Esophagus (tissue), 2 donors: ENCODE results near the gene COL4A2. TPM values are rescaled to one million over a fixed set of nuclear protein-coding genes. Genes with fewer than 3 reads are reported as not detected.

ENCODE experiments used
- H3K27ac ChIP-seq, 2 donors: one replicate each; pipeline ENCODE4 v1.5.1; 2013; ENCODE audit warnings: low read depth in 2 of 2, mild to moderate bottlenecking in 2 of 2, inconsistent platforms in 1 of 2, low read length in 1 of 2, moderate library complexity in 1 of 2
- H3K27me3 ChIP-seq, 2 donors: one replicate each; pipeline ENCODE4 v1.6.1; 2013; ENCODE audit warnings: low read length in 2 of 2, control low read depth in 1 of 2, mild to moderate bottlenecking in 1 of 2; ENCODE audit not compliant: insufficient read depth in 2 of 2, control insufficient read depth in 1 of 2
- H3K36me3 ChIP-seq, 2 donors: one replicate each; pipeline ENCODE4 v1.6.1; 2013; ENCODE audit warnings: low read length in 1 of 2; ENCODE audit not compliant: control insufficient read depth in 2 of 2, insufficient read depth in 2 of 2
- H3K4me1 ChIP-seq, 2 donors: one replicate each; pipeline ENCODE4 v1.6.1; 2013; ENCODE audit warnings: low read length in 1 of 2; ENCODE audit not compliant: control insufficient read depth in 2 of 2, insufficient read depth in 2 of 2
- H3K4me3 ChIP-seq, 2 donors: one replicate each; pipeline ENCODE4 v1.5.1; 2013; ENCODE audit warnings: low read length in 2 of 2, mild to moderate bottlenecking in 2 of 2, low read depth in 1 of 2, moderate library complexity in 1 of 2
- H3K9me3 ChIP-seq, 2 donors: one replicate each; pipeline ENCODE4 v1.6.1; 2013; ENCODE audit warnings: mild to moderate bottlenecking in 2 of 2, low read depth in 1 of 2, low read length in 1 of 2, moderate library complexity in 1 of 2; ENCODE audit not compliant: control insufficient read depth in 2 of 2, insufficient read depth in 1 of 2
- WGBS, 2 donors: extraction: QIAGEN DNeasy Blood & Tissue Kit; methylation state at CpG; one replicate each; pipeline ENCODE4 v1.1.7; 2013; 5-methylcytosine and 5-hydroxymethylcytosine counted together
- polyA plus RNA-seq, 2 donors: library from polyadenylated mRNA; stranded (reverse); fragments of 200-250 nt; gene quantifications; one replicate each; pipeline ENCODE4 v1.2.3, GENCODE V29; 2013
- donor health status: healthy with polysubstance abuse.
- donor health status: Bipolar disorder and iron deficiency.

The COL4A2 gene
- polyA plus RNA-seq, 2 donors: 25.3 to 39.2 TPM

- Histone ChIP-seq H3K4me1 (peaks cover 12 to 24% of the 10 kb centered on the region in 2 donors), H3K9me3 (peaks cover 0 to 2% of the 10 kb centered on the region in 2 donors), H3K36me3 (no peaks in the 10 kb centered on the region), H3K4me3 (no peak overlapping the region), H3K27me3 (no peaks in the 10 kb centered on the region), H3K27ac (peak overlapping the region; percentile 36 to 86)
- WGBS, 2 donors: 51 to 58% methylated on average over 3 of the region's 3 CpGs
These were observed 40.0 kb downstream of the COL4A2 start for GRCh38 chr13:110347088-110347487.

- Histone ChIP-seq H3K36me3 (no peaks in the 10 kb centered on the region), H3K4me3 (no peak overlapping the region), H3K9me3 (peaks cover 0 to 2% of the 10 kb centered on the region in 2 donors), H3K27me3 (no peaks in the 10 kb centered on the region), H3K27ac (peak overlapping the region; percentile 36 to 86), H3K4me1 (peaks cover 12 to 24% of the 10 kb centered on the region in 2 donors)
- 32 to 46% methylated on average over 18 of the region's 18 CpGs for WGBS, 2 donors
These were observed 40.6 kb downstream of the COL4A2 start for GRCh38 chr13:110347535-110348308.

- WGBS, 2 donors: 68 to 69% methylated on average over 8 of the region's 8 CpGs
- Histone ChIP-seq H3K9me3 (peaks cover 0 to 2% of the 10 kb centered on the region in 2 donors), H3K4me3 (no peak overlapping the region), H3K36me3 (no peaks in the 10 kb centered on the region), H3K27me3 (no peaks in the 10 kb centered on the region), H3K4me1 (peaks cover 7 to 16% of the 10 kb centered on the region in 2 donors), H3K27ac (peak overlapping the region; percentile 36 to 86)
These were observed 41.4 kb downstream of the COL4A2 start for GRCh38 chr13:110348309-110349105.

- H3K27ac ChIP-seq: no peak overlapping the region
- no peaks in the 10 kb centered on the region for H3K27me3 ChIP-seq
- H3K4me1 ChIP-seq: peaks cover 7 to 16% of the 10 kb centered on the region in 2 donors
- H3K9me3 ChIP-seq: peaks cover 0 to 2% of the 10 kb centered on the region in 2 donors
- WGBS, 2 donors: 84 to 85% methylated on average over 5 of the region's 5 CpGs
- H3K36me3 ChIP-seq: no peaks in the 10 kb centered on the region
- H3K4me3 ChIP-seq: no peak overlapping the region
These were observed 42.2 kb downstream of the COL4A2 start for GRCh38 chr13:110349239-110349638.

GRCh38 chr13:110350049-110350448, 43.0 kb downstream of the COL4A2 start:
- Histone ChIP-seq H3K9me3 (peaks cover 0 to 2% of the 10 kb centered on the region in 2 donors), H3K27ac (no peak overlapping the region), H3K36me3 (no peaks in the 10 kb centered on the region), H3K27me3 (no peaks in the 10 kb centered on the region), H3K4me3 (no peak overlapping the region), H3K4me1 (peaks cover 7 to 16% of the 10 kb centered on the region in 2 donors)
- 67 to 74% methylated on average over 1 of the region's 1 CpG for WGBS, 2 donors

GRCh38 chr13:110350509-110350908, 43.4 kb downstream of the COL4A2 start:
- no peaks in the 10 kb centered on the region for H3K27me3 ChIP-seq
- no peaks in the 10 kb centered on the region for H3K36me3 ChIP-seq
- peaks cover 7 to 16% of the 10 kb centered on the region in 2 donors for H3K4me1 ChIP-seq
- 67 to 79% methylated on average over 3 of the region's 3 CpGs for WGBS, 2 donors
- peaks cover 0 to 2% of the 10 kb centered on the region in 2 donors for H3K9me3 ChIP-seq
- peak overlapping the region in 1 of 2 donors; percentile 35 for H3K27ac ChIP-seq
- no peak overlapping the region for H3K4me3 ChIP-seq

- Histone ChIP-seq H3K4me3 (no peak overlapping the region), H3K4me1 (peaks cover 5 to 17% of the 10 kb centered on the region in 2 donors), H3K36me3 (no peaks in the 10 kb centered on the region), H3K27ac (no peak overlapping the region), H3K27me3 (no peaks in the 10 kb centered on the region), H3K9me3 (peaks cover 0 to 2% of the 10 kb centered on the region in 2 donors)
- WGBS, 2 donors: 86 to 91% methylated on average over 6 of the region's 6 CpGs
These were observed 44.7 kb downstream of the COL4A2 start for GRCh38 chr13:110351636-110352420.

GRCh38 chr13:110352735-110353134, 45.7 kb downstream of the COL4A2 start:
- no peaks in the 10 kb centered on the region for H3K27me3 ChIP-seq
- H3K4me1 ChIP-seq: peaks cover 0 to 8% of the 10 kb centered on the region in 2 donors
- no peaks in the 10 kb centered on the region for H3K9me3 ChIP-seq
- WGBS, 2 donors: 73 to 82% methylated on average over 8 of the region's 8 CpGs
- no peak overlapping the region for H3K4me3 ChIP-seq
- H3K36me3 ChIP-seq: no peaks in the 10 kb centered on the region
- H3K27ac ChIP-seq: peak overlapping the region in 1 of 2 donors; percentile 47

- Histone ChIP-seq H3K9me3 (no peaks in the 10 kb centered on the region), H3K4me1 (peaks cover 0 to 5% of the 10 kb centered on the region in 2 donors), H3K27ac (peak overlapping the region in 1 of 2 donors; percentile 8), H3K4me3 (no peak overlapping the region), H3K27me3 (no peaks in the 10 kb centered on the region), H3K36me3 (no peaks in the 10 kb centered on the region)
- WGBS, 2 donors: 90 to 91% methylated on average over 13 of the region's 13 CpGs
These were observed 46.4 kb downstream of the COL4A2 start for GRCh38 chr13:110353339-110353977.
